T-helper 1 cell treated with Interleukin-12 subunit alpha and Interleukin-12 subunit beta and Interleukin-4 antibody, amounts not matched to agents 30 μg/mL and 1 μg/mL, for 36 hours (primary cell): Measurements from ENCODE around the gene FBXL7.

Experiments used
- H3K27ac Mint-ChIP-seq: one replicate; pipeline ENCODE4 v1.8.0; 2021; ENCODE audit warnings: mild to moderate bottlenecking, mixed read lengths
- H3K27me3 Mint-ChIP-seq: one replicate; pipeline ENCODE4 v1.8.0; 2021; ENCODE audit warnings: low read depth, mixed read lengths
- H3K36me3 Mint-ChIP-seq: one replicate; pipeline ENCODE4 v1.8.0; 2021; ENCODE audit warnings: low read depth, mixed read lengths
- H3K4me1 Mint-ChIP-seq: one replicate; pipeline ENCODE4 v1.8.0; 2021; ENCODE audit warnings: low read depth, mixed read lengths
- H3K4me3 Mint-ChIP-seq: one replicate; pipeline ENCODE4 v1.8.0; 2021; ENCODE audit warnings: mild to moderate bottlenecking, moderate library complexity, mixed read lengths
- H3K9me3 Mint-ChIP-seq: one replicate; pipeline ENCODE4 v1.8.0; 2021; ENCODE audit warnings: mixed read lengths

Gene FBXL7

GRCh38 chr5:15645381-15646160, 145.6 kb downstream of the FBXL7 start:
- Mint-ChIP-seq H3K36me3 (no peaks in the 10 kb centered on the region), H3K27ac (no peak overlapping the region), H3K4me3 (no peak overlapping the region), H3K27me3 (no peaks in the 10 kb centered on the region), H3K4me1 (no peaks in the 10 kb centered on the region), H3K9me3 (peaks cover 5% of the 10 kb centered on the region)

- H3K27me3 Mint-ChIP-seq, result no peaks in the 10 kb centered on the region
- no peaks in the 10 kb centered on the region for H3K4me1 Mint-ChIP-seq
- no peaks in the 10 kb centered on the region for H3K36me3 Mint-ChIP-seq
- H3K9me3 Mint-ChIP-seq, result peaks cover 9% of the 10 kb centered on the region
- no peak overlapping the region for H3K27ac Mint-ChIP-seq
- H3K4me3 Mint-ChIP-seq, result no peak overlapping the region
Observed at GRCh38 chr5:15646371-15646770, 146.4 kb downstream of the FBXL7 start.

GRCh38 chr5:15647251-15647650, 147.3 kb downstream of the FBXL7 start:
- no peaks in the 10 kb centered on the region for H3K4me1 Mint-ChIP-seq
- H3K27me3 Mint-ChIP-seq, result no peaks in the 10 kb centered on the region
- peaks cover 9% of the 10 kb centered on the region for H3K9me3 Mint-ChIP-seq
- H3K27ac Mint-ChIP-seq, result no peak overlapping the region
- no peaks in the 10 kb centered on the region for H3K36me3 Mint-ChIP-seq
- no peak overlapping the region for H3K4me3 Mint-ChIP-seq

GRCh38 chr5:15650266-15650665, 150.3 kb downstream of the FBXL7 start:
- Mint-ChIP-seq H3K36me3 (no peaks in the 10 kb centered on the region), H3K27me3 (no peaks in the 10 kb centered on the region), H3K27ac (no peak overlapping the region), H3K9me3 (peaks cover 9% of the 10 kb centered on the region), H3K4me3 (no peak overlapping the region), H3K4me1 (no peaks in the 10 kb centered on the region)

GRCh38 chr5:15654779-15655178, 154.8 kb downstream of the FBXL7 start:
- peaks cover 10% of the 10 kb centered on the region for H3K9me3 Mint-ChIP-seq
- H3K4me3 Mint-ChIP-seq, result no peak overlapping the region
- H3K27ac Mint-ChIP-seq, result no peak overlapping the region
- H3K27me3 Mint-ChIP-seq, result no peaks in the 10 kb centered on the region
- H3K36me3 Mint-ChIP-seq, result no peaks in the 10 kb centered on the region
- H3K4me1 Mint-ChIP-seq, result no peaks in the 10 kb centered on the region

- Mint-ChIP-seq H3K9me3 (peaks cover 7% of the 10 kb centered on the region), H3K27ac (no peak overlapping the region), H3K4me3 (no peak overlapping the region), H3K36me3 (no peaks in the 10 kb centered on the region), H3K27me3 (no peaks in the 10 kb centered on the region), H3K4me1 (no peaks in the 10 kb centered on the region)
Observed at GRCh38 chr5:15655683-15656082, 155.7 kb downstream of the FBXL7 start.

GRCh38 chr5:15664961-15665360, 165.0 kb downstream of the FBXL7 start:
- H3K4me3 Mint-ChIP-seq, result no peak overlapping the region
- H3K36me3 Mint-ChIP-seq, result no peaks in the 10 kb centered on the region
- no peak overlapping the region for H3K27ac Mint-ChIP-seq
- H3K9me3 Mint-ChIP-seq, result peaks cover 8% of the 10 kb centered on the region
- H3K27me3 Mint-ChIP-seq, result no peaks in the 10 kb centered on the region
- H3K4me1 Mint-ChIP-seq, result no peaks in the 10 kb centered on the region

- H3K9me3 Mint-ChIP-seq, result peaks cover 10% of the 10 kb centered on the region
- H3K4me1 Mint-ChIP-seq, result no peaks in the 10 kb centered on the region
- H3K36me3 Mint-ChIP-seq, result no peaks in the 10 kb centered on the region
- H3K27ac Mint-ChIP-seq, result no peak overlapping the region
- H3K4me3 Mint-ChIP-seq, result no peak overlapping the region
- H3K27me3 Mint-ChIP-seq, result no peaks in the 10 kb centered on the region
Observed at GRCh38 chr5:15669826-15670225, 169.8 kb downstream of the FBXL7 start.

GRCh38 chr5:15674716-15675115, 174.7 kb downstream of the FBXL7 start:
- no peak overlapping the region for H3K27ac Mint-ChIP-seq
- no peaks in the 10 kb centered on the region for H3K36me3 Mint-ChIP-seq
- peaks cover 11% of the 10 kb centered on the region for H3K9me3 Mint-ChIP-seq
- H3K4me3 Mint-ChIP-seq, result no peak overlapping the region
- H3K4me1 Mint-ChIP-seq, result no peaks in the 10 kb centered on the region
- H3K27me3 Mint-ChIP-seq, result no peaks in the 10 kb centered on the region

- peaks cover 5% of the 10 kb centered on the region for H3K9me3 Mint-ChIP-seq
- no peak overlapping the region for H3K4me3 Mint-ChIP-seq
- H3K36me3 Mint-ChIP-seq, result no peaks in the 10 kb centered on the region
- no peak overlapping the region for H3K27ac Mint-ChIP-seq
- H3K4me1 Mint-ChIP-seq, result no peaks in the 10 kb centered on the region
- H3K27me3 Mint-ChIP-seq, result no peaks in the 10 kb centered on the region
Observed at GRCh38 chr5:15676591-15676990, 176.6 kb downstream of the FBXL7 start.

GRCh38 chr5:15679161-15679560, 179.2 kb downstream of the FBXL7 start:
- no peak overlapping the region for H3K4me3 Mint-ChIP-seq
- H3K9me3 Mint-ChIP-seq, result peaks cover 5% of the 10 kb centered on the region
- H3K4me1 Mint-ChIP-seq, result no peaks in the 10 kb centered on the region
- no peak overlapping the region for H3K27ac Mint-ChIP-seq
- H3K27me3 Mint-ChIP-seq, result no peaks in the 10 kb centered on the region
- H3K36me3 Mint-ChIP-seq, result no peaks in the 10 kb centered on the region

GRCh38 chr5:15680455-15680854, 180.5 kb downstream of the FBXL7 start:
- Mint-ChIP-seq H3K27me3 (no peaks in the 10 kb centered on the region), H3K4me3 (no peak overlapping the region), H3K9me3 (peaks cover 5% of the 10 kb centered on the region), H3K27ac (no peak overlapping the region), H3K36me3 (no peaks in the 10 kb centered on the region), H3K4me1 (no peaks in the 10 kb centered on the region)

GRCh38 chr5:15682122-15682521, 182.1 kb downstream of the FBXL7 start:
- Mint-ChIP-seq H3K4me3 (no peak overlapping the region), H3K27ac (no peak overlapping the region), H3K4me1 (no peaks in the 10 kb centered on the region), H3K27me3 (no peaks in the 10 kb centered on the region), H3K36me3 (no peaks in the 10 kb centered on the region), H3K9me3 (peaks cover 5% of the 10 kb centered on the region)

GRCh38 chr5:15682566-15682965, 182.6 kb downstream of the FBXL7 start:
- Mint-ChIP-seq H3K9me3 (peaks cover 5% of the 10 kb centered on the region), H3K36me3 (no peaks in the 10 kb centered on the region), H3K4me3 (no peak overlapping the region), H3K4me1 (no peaks in the 10 kb centered on the region), H3K27ac (no peak overlapping the region), H3K27me3 (no peaks in the 10 kb centered on the region)

GRCh38 chr5:15683332-15683731, 183.4 kb downstream of the FBXL7 start:
- Mint-ChIP-seq H3K9me3 (peaks cover 5% of the 10 kb centered on the region), H3K36me3 (no peaks in the 10 kb centered on the region)

GRCh38 chr5:15687401-15687800, 187.4 kb downstream of the FBXL7 start:
- Mint-ChIP-seq H3K9me3 (peaks cover 7% of the 10 kb centered on the region), H3K36me3 (no peaks in the 10 kb centered on the region), H3K4me1 (no peaks in the 10 kb centered on the region), H3K27me3 (no peaks in the 10 kb centered on the region), H3K27ac (no peak overlapping the region), H3K4me3 (no peak overlapping the region)

More at GRCh38 chr5:15683332-15683731, 183.4 kb downstream of the FBXL7 start:
- Mint-ChIP-seq H3K4me1 (no peaks in the 10 kb centered on the region), H3K4me3 (no peak overlapping the region), H3K27me3 (no peaks in the 10 kb centered on the region), H3K27ac (no peak overlapping the region)
